ENCODE data around the gene TRIM54.

The TRIM54 gene

GRCh38 chr2:27288610-27289009, 6.4 kb downstream of the TRIM54 start:
- Histone ChIP-seq H3K9ac (ENCODE audit: low read depth, low read length, poor library complexity, severe bottlenecking) (no peak overlapping the region), H3K36me3 (ENCODE audit: insufficient read depth, low read length) (no peaks in the 10 kb centered on the region), H3K4me1 (ENCODE audit: insufficient read depth, low read length, poor library complexity, severe bottlenecking) (no peaks in the 10 kb centered on the region), H4K20me1 (ENCODE audit: insufficient read depth, low read length, poor library complexity, severe bottlenecking) (no peaks in the 10 kb centered on the region), H3K9me3 (ENCODE audit: insufficient read depth, low read depth, low read length) (no peaks in the 10 kb centered on the region), H3K9me2 (replicated peaks; ENCODE audit: low read depth, low read length) (no peaks in the 10 kb centered on the region), H3K4me3 (ENCODE audit: low read length, poor library complexity, severe bottlenecking) (no peak overlapping the region), H2AFZ (ENCODE audit: low read length) (no peak overlapping the region), H3K27me3 (ENCODE audit: insufficient read depth, low read length, poor library complexity, severe bottlenecking) (no peaks in the 10 kb centered on the region), H3F3A (ENCODE audit: low read depth) (no peaks in the 10 kb centered on the region), H3K79me2 (ENCODE audit: insufficient read depth, low read length) (no peaks in the 10 kb centered on the region), H3K4me2 (ENCODE audit: low read depth, low read length, poor library complexity, severe bottlenecking) (no peak overlapping the region)
- TF ChIP-seq CTCF (conservative IDR thresholded peaks at IDR 0.05; ENCODE audit: low read length) (no peak), EZH2phosphoT487 (IDR thresholded peaks at IDR 0.05; ENCODE audit: borderline replicate concordance) (no peak)

- no peaks in the 10 kb centered on the region for H3F3A ChIP-seq (ENCODE audit: low read depth)
- H3K4me3 ChIP-seq (ENCODE audit: low read length, poor library complexity, severe bottlenecking), result no peak overlapping the region
- H3K9ac ChIP-seq (ENCODE audit: low read depth, low read length, poor library complexity, severe bottlenecking), result no peak overlapping the region
- H3K9me2 ChIP-seq (replicated peaks; ENCODE audit: low read depth, low read length), result no peaks in the 10 kb centered on the region
- no peaks in the 10 kb centered on the region for H3K27me3 ChIP-seq (ENCODE audit: insufficient read depth, low read length, poor library complexity, severe bottlenecking)
- H3K4me2 ChIP-seq (ENCODE audit: low read depth, low read length, poor library complexity, severe bottlenecking), result no peak overlapping the region
- no peaks in the 10 kb centered on the region for H4K20me1 ChIP-seq (ENCODE audit: insufficient read depth, low read length, poor library complexity, severe bottlenecking)
- H3K9me3 ChIP-seq (ENCODE audit: insufficient read depth, low read depth, low read length), result no peaks in the 10 kb centered on the region
- no peaks in the 10 kb centered on the region for H3K79me2 ChIP-seq (ENCODE audit: insufficient read depth, low read length)
- H3K4me1 ChIP-seq (ENCODE audit: insufficient read depth, low read length, poor library complexity, severe bottlenecking), result no peaks in the 10 kb centered on the region
- TF ChIP-seq CTCF (conservative IDR thresholded peaks at IDR 0.05; ENCODE audit: low read length) (no peak), EZH2phosphoT487 (IDR thresholded peaks at IDR 0.05; ENCODE audit: borderline replicate concordance) (no peak)
- H3K36me3 ChIP-seq (ENCODE audit: insufficient read depth, low read length), result no peaks in the 10 kb centered on the region
- H2AFZ ChIP-seq (ENCODE audit: low read length), result no peak overlapping the region
These were observed 8.3 kb downstream of the TRIM54 start for GRCh38 chr2:27290549-27290948.

- Histone ChIP-seq H3K79me2 (ENCODE audit: insufficient read depth, low read length) (no peaks in the 10 kb centered on the region), H4K20me1 (ENCODE audit: insufficient read depth, low read length, poor library complexity, severe bottlenecking) (no peaks in the 10 kb centered on the region), H3K9me2 (replicated peaks; ENCODE audit: low read depth, low read length) (no peaks in the 10 kb centered on the region), H3K36me3 (ENCODE audit: insufficient read depth, low read length) (no peaks in the 10 kb centered on the region), H3K27me3 (ENCODE audit: insufficient read depth, low read length, poor library complexity, severe bottlenecking) (no peaks in the 10 kb centered on the region), H3K4me2 (ENCODE audit: low read depth, low read length, poor library complexity, severe bottlenecking) (no peak overlapping the region), H3K9ac (ENCODE audit: low read depth, low read length, poor library complexity, severe bottlenecking) (no peak overlapping the region), H3K4me1 (ENCODE audit: insufficient read depth, low read length, poor library complexity, severe bottlenecking) (no peaks in the 10 kb centered on the region), H2AFZ (ENCODE audit: low read length) (no peak overlapping the region), H3K9me3 (ENCODE audit: insufficient read depth, low read depth, low read length) (no peaks in the 10 kb centered on the region), H3F3A (ENCODE audit: low read depth) (no peaks in the 10 kb centered on the region), H3K4me3 (ENCODE audit: low read length, poor library complexity, severe bottlenecking) (no peak overlapping the region)
- TF ChIP-seq CTCF (conservative IDR thresholded peaks at IDR 0.05; ENCODE audit: low read length), result peak; percentile 45
- no peak for TF ChIP-seq EZH2phosphoT487 (IDR thresholded peaks at IDR 0.05; ENCODE audit: borderline replicate concordance)
These were observed 9.6 kb downstream of the TRIM54 start for GRCh38 chr2:27291865-27292264.
